ENCODE results near the gene MKLN1. TPM values are rescaled to one million over a fixed set of nuclear protein-coding genes. Genes with fewer than 3 reads are reported as not detected.

MKLN1 gene
- total RNA-seq, 1 experiment from 2014 or later = 34.3 TPM

DNA sequence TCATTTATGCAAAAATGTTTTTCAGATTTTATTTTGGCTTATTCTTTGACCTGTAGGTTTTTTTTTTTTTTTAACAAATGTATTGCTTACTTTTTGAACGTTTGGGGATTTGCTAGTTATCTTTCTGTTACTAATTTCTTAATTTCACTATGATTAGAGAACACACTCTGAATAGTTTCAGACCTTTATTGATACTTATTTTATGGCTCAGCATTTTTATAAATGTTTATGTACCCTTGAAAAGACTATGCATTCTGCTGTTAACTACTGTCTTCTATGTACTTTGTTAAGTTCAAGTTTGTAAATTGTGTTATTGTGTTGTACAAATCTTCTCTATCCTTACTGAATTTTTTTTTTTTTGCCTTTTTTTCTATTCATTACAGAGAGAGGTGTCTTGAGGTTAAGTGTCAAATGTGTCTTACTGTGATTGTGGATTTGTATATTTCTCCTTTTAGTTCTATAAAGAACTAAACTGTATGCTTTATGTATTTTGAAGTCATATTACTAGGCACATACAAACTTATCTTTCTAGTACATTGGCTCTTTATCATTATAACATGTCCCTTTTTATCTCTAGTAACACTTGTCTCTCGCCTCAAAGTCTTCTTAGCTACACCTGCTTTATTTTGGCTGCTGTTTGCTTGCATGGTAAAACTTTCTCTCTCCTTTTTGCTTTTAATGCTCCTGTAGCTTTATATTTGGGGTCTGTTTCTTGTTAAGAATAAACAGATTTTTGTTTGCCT, 8.1 kb downstream of the MKLN1 start:
- Mint-ChIP-seq H3K4me3 (no peak overlapping the region), H3K36me3 (ENCODE audit: insufficient read depth in 1 of 3, low read depth in 3 of 3) (peaks cover 16 to 48% (median 38%) of the 10 kb centered on the region in 3 experiments), H3K4me1 (peaks cover 4 to 6% of the 10 kb centered on the region in 2 experiments), H3K9me3 (peaks cover 14 to 27% of the 10 kb centered on the region in 2 experiments), H3K27me3 (ENCODE audit: low read depth) (no peaks in the 10 kb centered on the region), H3K27ac (no peak overlapping the region)
- Histone ChIP-seq H2BK5ac (ENCODE audit: insufficient read length, low read length) (no peak overlapping the region), H3K4ac (ENCODE audit: low read depth, low read length) (no peak overlapping the region), H3K79me1 (ENCODE audit: insufficient read depth, low read depth, low read length, poor library complexity, severe bottlenecking) (peaks cover 8% of the 10 kb centered on the region), H2BK120ac (ENCODE audit: low read depth, low read length, poor library complexity, severe bottlenecking) (no peak overlapping the region), H2BK20ac (ENCODE audit: low read depth, low read length, poor library complexity, severe bottlenecking) (no peak overlapping the region), H3K4me1 (ENCODE audit: insufficient read depth, low read length) (no peaks in the 10 kb centered on the region), H4K8ac (replicated peaks; ENCODE audit: insufficient read length, low read depth, low read length) (no peak overlapping the region), H3K9ac (ENCODE audit: extremely low read depth, insufficient read length, low read length) (no peak overlapping the region), H3K79me2 (ENCODE audit: insufficient read depth, low read length) (peaks cover 34% of the 10 kb centered on the region; the same call in 1 of the 2 replicates), H2BK15ac (ENCODE audit: low read depth, low read length) (no peak overlapping the region), H4K20me1 (ENCODE audit: control insufficient read depth, insufficient read depth, insufficient read length) (no peaks in the 10 kb centered on the region), H2AK5ac (ENCODE audit: insufficient read length, low read length) (no peak overlapping the region), H3K23me2 (ENCODE audit: insufficient read length, low read depth, low read length, poor library complexity, severe bottlenecking) (no peaks in the 10 kb centered on the region), H4K5ac (ENCODE audit: insufficient read length, low read depth, low read length) (no peak overlapping the region), H3K27me3 (ENCODE audit: insufficient read depth, low read length) (no peaks in the 10 kb centered on the region), H3K9me3 (ENCODE audit: control insufficient read depth, low read depth, low read length) (peaks cover 5% of the 10 kb centered on the region), H4K91ac (ENCODE audit: insufficient read length, low read depth, low read length) (no peak overlapping the region), H3K56ac (ENCODE audit: insufficient read length, low read depth, low read length) (no peak overlapping the region), H3K23ac (ENCODE audit: insufficient read length, low read depth, low read length) (no peak overlapping the region), H2BK12ac (ENCODE audit: insufficient read length, low read depth, low read length) (no peak overlapping the region), H3K27ac (ENCODE audit: insufficient read length, low read depth, low read length) (no peak overlapping the region), H2AFZ (ENCODE audit: low read length) (no peak overlapping the region), H3T11ph (ENCODE audit: low read length) (no peak overlapping the region), H3K18ac (ENCODE audit: insufficient read length, low read depth, low read length) (no peak overlapping the region), H3K4me2 (ENCODE audit: insufficient read depth, insufficient read length, low read length) (no peak overlapping the region), H3K14ac (ENCODE audit: insufficient read depth, low read length) (no peak overlapping the region)
- TF ChIP-seq, protein P1, sequence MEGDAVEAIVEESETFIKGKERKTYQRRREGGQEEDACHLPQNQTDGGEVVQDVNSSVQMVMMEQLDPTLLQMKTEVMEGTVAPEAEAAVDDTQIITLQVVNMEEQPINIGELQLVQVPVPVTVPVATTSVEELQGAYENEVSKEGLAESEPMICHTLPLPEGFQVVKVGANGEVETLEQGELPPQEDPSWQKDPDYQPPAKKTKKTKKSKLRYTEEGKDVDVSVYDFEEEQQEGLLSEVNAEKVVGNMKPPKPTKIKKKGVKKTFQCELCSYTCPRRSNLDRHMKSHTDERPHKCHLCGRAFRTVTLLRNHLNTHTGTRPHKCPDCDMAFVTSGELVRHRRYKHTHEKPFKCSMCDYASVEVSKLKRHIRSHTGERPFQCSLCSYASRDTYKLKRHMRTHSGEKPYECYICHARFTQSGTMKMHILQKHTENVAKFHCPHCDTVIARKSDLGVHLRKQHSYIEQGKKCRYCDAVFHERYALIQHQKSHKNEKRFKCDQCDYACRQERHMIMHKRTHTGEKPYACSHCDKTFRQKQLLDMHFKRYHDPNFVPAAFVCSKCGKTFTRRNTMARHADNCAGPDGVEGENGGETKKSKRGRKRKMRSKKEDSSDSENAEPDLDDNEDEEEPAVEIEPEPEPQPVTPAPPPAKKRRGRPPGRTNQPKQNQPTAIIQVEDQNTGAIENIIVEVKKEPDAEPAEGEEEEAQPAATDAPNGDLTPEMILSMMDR (conservative IDR thresholded peaks at IDR 0.05) = no peak
- WGBS (ENCODE audit: extremely low coverage, insufficient read length, low lambda C conversion rate) = no CpG with 5 or more reads among the region's 2 CpGs
- no peak for DNase-seq
